ENCODE measurements around the gene NUCB1.

Gene NUCB1

GRCh38 chr19:48950830-48951519 is 50.9 kb downstream of the NUCB1 start:
- no peak overlapping the region for H3K4me3 ChIP-seq (ENCODE audit: low read depth, low read length)
- H3K9ac ChIP-seq (ENCODE audit: low read depth, low read length): no peak overlapping the region
- peaks cover 5% of the 10 kb centered on the region for H3K36me3 ChIP-seq (ENCODE audit: control insufficient read depth, insufficient read depth, low read length)
- no peaks in the 10 kb centered on the region for H3K9me3 ChIP-seq (ENCODE audit: control insufficient read depth, insufficient read depth, low read length)
- no peaks in the 10 kb centered on the region for H3K27me3 ChIP-seq (ENCODE audit: control insufficient read depth, insufficient read depth, low read length)
- peaks cover 3% of the 10 kb centered on the region for H3K4me1 ChIP-seq (ENCODE audit: control insufficient read depth, insufficient read depth, low read length)

GRCh38 chr19:48953141-48953540 is 53.0 kb downstream of the NUCB1 start:
- H3K4me1 ChIP-seq (ENCODE audit: control insufficient read depth, insufficient read depth, low read length): peaks cover 3% of the 10 kb centered on the region
- no peak overlapping the region for H3K4me3 ChIP-seq (ENCODE audit: low read depth, low read length)
- no peak overlapping the region for H3K9ac ChIP-seq (ENCODE audit: low read depth, low read length)
- no peaks in the 10 kb centered on the region for H3K9me3 ChIP-seq (ENCODE audit: control insufficient read depth, insufficient read depth, low read length)
- peaks cover 15% of the 10 kb centered on the region for H3K36me3 ChIP-seq (ENCODE audit: control insufficient read depth, insufficient read depth, low read length)
- H3K27me3 ChIP-seq (ENCODE audit: control insufficient read depth, insufficient read depth, low read length): no peaks in the 10 kb centered on the region

DNA sequence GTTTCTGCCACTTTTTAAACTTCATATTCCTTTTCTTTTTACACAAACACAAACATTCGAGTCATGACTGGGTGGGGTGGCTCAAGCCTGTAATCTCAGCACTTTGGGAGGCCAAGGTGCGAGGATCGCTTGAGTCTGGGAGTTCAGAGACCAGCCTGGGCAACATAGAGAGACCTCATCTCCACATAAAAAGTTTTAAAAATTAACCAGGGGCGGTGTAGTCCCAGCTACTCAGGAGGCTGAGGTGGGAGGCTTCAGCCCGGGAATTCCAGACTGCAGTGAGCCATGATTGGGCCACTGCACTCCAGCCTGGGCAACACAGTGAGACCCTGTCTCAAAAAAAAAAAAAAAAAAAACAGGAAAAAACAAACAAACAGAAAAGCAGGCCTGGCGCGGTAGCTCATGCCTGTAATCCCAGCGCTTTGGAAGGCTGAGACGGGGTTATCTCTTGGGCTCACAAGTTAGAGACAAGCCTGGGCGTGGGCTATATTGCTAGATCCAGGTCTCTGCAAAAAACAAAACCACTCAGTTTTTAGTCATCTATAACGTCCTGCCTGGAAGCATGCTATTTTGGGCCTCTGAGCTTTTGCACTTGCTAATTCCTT is 54.0 kb downstream of the NUCB1 start:
- Histone ChIP-seq H3K36me3 (ENCODE audit: control insufficient read depth, insufficient read depth, low read length) (peaks cover 21% of the 10 kb centered on the region), H3K4me1 (ENCODE audit: control insufficient read depth, insufficient read depth, low read length) (peaks cover 3% of the 10 kb centered on the region), H3K9ac (ENCODE audit: low read depth, low read length) (peak overlapping the region; percentile 54), H3K9me3 (ENCODE audit: control insufficient read depth, insufficient read depth, low read length) (no peaks in the 10 kb centered on the region), H3K4me3 (ENCODE audit: low read depth, low read length) (peak overlapping the region; percentile 86), H3K27me3 (ENCODE audit: control insufficient read depth, insufficient read depth, low read length) (no peaks in the 10 kb centered on the region)

GRCh38 chr19:48954595-48955307 is 54.6 kb downstream of the NUCB1 start, which contains the start of gene BAX:
TSS of gene BAX (plus strand) at chr19:48954875. CDS start at chr19:48954929, 54 bp downstream.
- no peaks in the 10 kb centered on the region for H3K9me3 ChIP-seq (ENCODE audit: control insufficient read depth, insufficient read depth, low read length)
- H3K4me3 ChIP-seq (ENCODE audit: low read depth, low read length): peak within 1 kb of the TSS; percentile 86
- H3K36me3 ChIP-seq (ENCODE audit: control insufficient read depth, insufficient read depth, low read length): peaks cover 22% of the 10 kb centered on the region
- H3K4me1 ChIP-seq (ENCODE audit: control insufficient read depth, insufficient read depth, low read length): peaks cover 3% of the 10 kb centered on the region
- peak within 1 kb of the TSS; percentile 98 for H3K9ac ChIP-seq (ENCODE audit: low read depth, low read length)
- H3K27me3 ChIP-seq (ENCODE audit: control insufficient read depth, insufficient read depth, low read length): no peaks in the 10 kb centered on the region

DNA sequence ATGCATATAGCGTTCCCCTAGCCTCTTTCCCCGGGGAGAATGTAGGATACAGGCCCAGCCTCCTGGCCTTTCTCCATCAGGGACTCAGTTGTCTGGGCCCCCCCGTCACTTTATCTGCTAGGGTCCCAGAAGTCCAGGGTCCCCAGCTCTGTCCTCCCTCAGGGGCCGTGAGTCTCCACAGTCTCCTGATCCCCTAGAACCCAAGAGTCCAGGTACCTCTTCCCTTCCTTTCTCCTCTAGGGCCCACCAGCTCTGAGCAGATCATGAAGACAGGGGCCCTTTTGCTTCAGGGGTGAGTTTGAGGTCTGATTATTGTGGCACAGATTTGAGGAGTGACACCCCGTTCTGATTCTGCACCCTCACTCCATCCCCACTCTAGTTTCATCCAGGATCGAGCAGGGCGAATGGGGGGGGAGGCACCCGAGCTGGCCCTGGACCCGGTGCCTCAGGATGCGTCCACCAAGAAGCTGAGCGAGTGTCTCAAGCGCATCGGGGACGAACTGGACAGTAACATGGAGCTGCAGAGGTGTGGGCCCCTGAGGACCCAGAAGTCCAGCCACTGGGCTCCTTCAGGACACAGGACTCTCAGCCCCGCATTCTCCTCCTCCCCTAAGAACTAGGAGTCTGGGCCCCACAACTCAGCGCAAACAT is 55.3 kb downstream of the NUCB1 start:
- Histone ChIP-seq H3K9me3 (ENCODE audit: control insufficient read depth, insufficient read depth, low read length) (no peaks in the 10 kb centered on the region), H3K4me1 (ENCODE audit: control insufficient read depth, insufficient read depth, low read length) (peaks cover 3% of the 10 kb centered on the region), H3K9ac (ENCODE audit: low read depth, low read length) (peak overlapping the region; percentile 98), H3K27me3 (ENCODE audit: control insufficient read depth, insufficient read depth, low read length) (no peaks in the 10 kb centered on the region), H3K4me3 (ENCODE audit: low read depth, low read length) (peak overlapping the region; percentile 86), H3K36me3 (ENCODE audit: control insufficient read depth, insufficient read depth, low read length) (peaks cover 22% of the 10 kb centered on the region)

- no peak overlapping the region for H3K4me3 ChIP-seq (ENCODE audit: low read depth, low read length)
- H3K27me3 ChIP-seq (ENCODE audit: control insufficient read depth, insufficient read depth, low read length): no peaks in the 10 kb centered on the region
- peaks cover 5% of the 10 kb centered on the region for H3K4me1 ChIP-seq (ENCODE audit: control insufficient read depth, insufficient read depth, low read length)
- H3K36me3 ChIP-seq (ENCODE audit: control insufficient read depth, insufficient read depth, low read length): peaks cover 27% of the 10 kb centered on the region
- H3K9me3 ChIP-seq (ENCODE audit: control insufficient read depth, insufficient read depth, low read length): no peaks in the 10 kb centered on the region
- H3K9ac ChIP-seq (ENCODE audit: low read depth, low read length): no peak overlapping the region
Measured at GRCh38 chr19:48958006-48958405, 57.9 kb downstream of the NUCB1 start.

DNA sequence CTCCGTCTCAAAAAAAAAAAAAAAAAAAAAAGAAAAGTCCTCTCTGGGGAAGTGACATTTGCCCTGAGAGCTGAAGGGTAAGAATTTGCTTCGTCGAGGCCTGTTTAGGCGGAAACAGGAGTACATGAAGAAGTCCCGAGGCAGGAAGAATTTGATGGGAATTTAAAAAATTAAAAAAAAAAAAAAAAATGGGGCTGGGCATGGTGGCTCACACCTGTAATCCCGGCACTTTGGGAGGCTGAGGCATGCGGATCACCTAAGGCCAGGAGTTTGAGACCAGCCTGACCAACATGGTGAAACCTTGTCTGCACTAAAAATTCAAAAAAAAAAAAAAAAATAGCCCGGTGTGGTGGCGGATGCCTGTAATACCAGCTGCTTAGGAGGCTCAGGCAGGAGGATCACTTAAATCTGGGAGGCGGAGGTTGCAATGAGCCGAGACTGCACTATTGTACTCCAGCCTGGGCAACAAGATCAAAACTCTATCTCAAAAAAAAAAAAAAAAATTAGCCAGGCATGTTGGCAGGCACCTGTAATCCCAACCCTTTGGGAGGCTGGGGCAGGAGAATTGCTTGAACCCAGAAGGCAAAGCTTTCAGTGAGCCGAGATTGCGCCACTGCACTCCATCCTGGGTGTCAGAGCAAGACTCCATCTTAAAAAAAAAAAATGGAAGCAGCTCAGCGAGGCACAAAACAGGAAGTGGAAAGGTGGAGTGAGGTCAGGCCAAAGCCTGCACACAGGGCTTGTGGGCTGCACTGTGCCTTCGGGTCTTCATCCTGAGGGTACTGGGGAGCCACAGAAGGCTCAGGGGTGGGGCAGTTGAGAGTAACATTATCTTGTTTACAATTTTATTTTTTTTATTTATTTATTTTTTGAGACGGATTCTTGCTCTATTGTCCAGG is 59.5 kb downstream of the NUCB1 start:
- peaks cover 27% of the 10 kb centered on the region for H3K36me3 ChIP-seq (ENCODE audit: control insufficient read depth, insufficient read depth, low read length)
- H3K9ac ChIP-seq (ENCODE audit: low read depth, low read length): no peak overlapping the region
- no peaks in the 10 kb centered on the region for H3K27me3 ChIP-seq (ENCODE audit: control insufficient read depth, insufficient read depth, low read length)
- no peaks in the 10 kb centered on the region for H3K9me3 ChIP-seq (ENCODE audit: control insufficient read depth, insufficient read depth, low read length)
- no peak overlapping the region for H3K4me3 ChIP-seq (ENCODE audit: low read depth, low read length)
- H3K4me1 ChIP-seq (ENCODE audit: control insufficient read depth, insufficient read depth, low read length): peaks cover 11% of the 10 kb centered on the region

- Histone ChIP-seq H3K9ac (ENCODE audit: low read depth, low read length) (no peak overlapping the region), H3K9me3 (ENCODE audit: control insufficient read depth, insufficient read depth, low read length) (no peaks in the 10 kb centered on the region), H3K4me1 (ENCODE audit: control insufficient read depth, insufficient read depth, low read length) (peaks cover 12% of the 10 kb centered on the region), H3K36me3 (ENCODE audit: control insufficient read depth, insufficient read depth, low read length) (peaks cover 24% of the 10 kb centered on the region), H3K4me3 (ENCODE audit: low read depth, low read length) (no peak overlapping the region), H3K27me3 (ENCODE audit: control insufficient read depth, insufficient read depth, low read length) (no peaks in the 10 kb centered on the region)
Measured at GRCh38 chr19:48961051-48961649, 61.0 kb downstream of the NUCB1 start.

- Histone ChIP-seq H3K4me3 (ENCODE audit: low read depth, low read length) (no peak overlapping the region), H3K9ac (ENCODE audit: low read depth, low read length) (no peak overlapping the region), H3K9me3 (ENCODE audit: control insufficient read depth, insufficient read depth, low read length) (no peaks in the 10 kb centered on the region), H3K4me1 (ENCODE audit: control insufficient read depth, insufficient read depth, low read length) (peaks cover 12% of the 10 kb centered on the region), H3K36me3 (ENCODE audit: control insufficient read depth, insufficient read depth, low read length) (peaks cover 28% of the 10 kb centered on the region), H3K27me3 (ENCODE audit: control insufficient read depth, insufficient read depth, low read length) (no peaks in the 10 kb centered on the region)
Measured at GRCh38 chr19:48961673-48962028, 61.5 kb downstream of the NUCB1 start.

DNA sequence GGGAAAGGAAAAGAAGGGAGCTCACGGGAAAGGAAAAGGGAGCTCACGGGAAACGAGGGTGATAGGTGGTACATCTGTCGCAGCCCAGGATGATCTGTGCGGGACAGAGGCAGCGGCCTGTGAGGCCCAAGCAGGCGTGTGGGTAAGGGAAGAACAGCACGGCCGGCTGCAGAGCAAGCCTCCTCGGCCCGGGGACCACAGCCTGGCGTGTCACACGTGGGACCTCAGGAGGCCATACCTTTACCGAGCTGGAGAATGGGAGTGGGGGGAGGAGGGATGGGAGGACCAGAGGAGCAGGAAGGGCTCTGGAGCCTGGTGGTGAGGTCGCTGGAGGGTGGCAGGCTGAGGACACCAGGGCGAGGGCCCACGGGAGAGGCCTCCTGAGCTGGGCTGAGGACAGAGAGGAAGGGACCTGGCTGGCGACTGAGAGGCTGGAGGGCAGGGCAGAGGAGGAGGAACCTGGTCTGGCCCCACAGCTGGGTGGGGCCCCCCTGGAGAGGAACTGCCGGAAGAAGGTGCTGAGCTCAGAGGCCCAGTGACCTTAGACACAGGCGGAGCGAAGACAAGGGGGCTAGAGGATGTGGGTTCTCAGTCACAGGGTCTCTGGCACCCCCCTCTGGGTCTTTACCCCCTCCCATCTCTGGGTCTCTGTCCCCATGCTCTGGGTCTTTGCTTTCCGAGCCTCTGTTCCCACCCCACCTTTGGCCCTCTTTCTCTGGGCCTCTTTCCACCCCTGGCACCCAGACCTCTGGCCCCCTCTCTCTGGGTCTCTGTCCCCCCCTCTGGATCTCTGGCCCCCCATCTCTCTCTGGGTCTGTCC is 62.1 kb downstream of the NUCB1 start:
- Histone ChIP-seq H3K9ac (ENCODE audit: low read depth, low read length) (no peak overlapping the region), H3K4me3 (ENCODE audit: low read depth, low read length) (no peak overlapping the region), H3K9me3 (ENCODE audit: control insufficient read depth, insufficient read depth, low read length) (no peaks in the 10 kb centered on the region), H3K4me1 (ENCODE audit: control insufficient read depth, insufficient read depth, low read length) (peaks cover 12% of the 10 kb centered on the region), H3K27me3 (ENCODE audit: control insufficient read depth, insufficient read depth, low read length) (no peaks in the 10 kb centered on the region), H3K36me3 (ENCODE audit: control insufficient read depth, insufficient read depth, low read length) (peaks cover 24% of the 10 kb centered on the region)
